NCI-H1694 treated with DMSO at 0.1 percent for 48 hours (cell line): Measurements from ENCODE around the gene ZFY.
"Not testable (repeated sequence)": the region's sequence is repeated elsewhere in the genome, so short reads cannot be mapped to it uniquely, and the experiment has no call there.

ENCODE experiments used
- DNase-seq: peaks from one replicate; lab custom pipeline; 2025; lab: John Stamatoyannopoulos, UW

The ZFY gene

GRCh38 chrY:2973110-2973751 is 38.0 kb downstream of the ZFY start:
- no peak for DNase-seq

DNA sequence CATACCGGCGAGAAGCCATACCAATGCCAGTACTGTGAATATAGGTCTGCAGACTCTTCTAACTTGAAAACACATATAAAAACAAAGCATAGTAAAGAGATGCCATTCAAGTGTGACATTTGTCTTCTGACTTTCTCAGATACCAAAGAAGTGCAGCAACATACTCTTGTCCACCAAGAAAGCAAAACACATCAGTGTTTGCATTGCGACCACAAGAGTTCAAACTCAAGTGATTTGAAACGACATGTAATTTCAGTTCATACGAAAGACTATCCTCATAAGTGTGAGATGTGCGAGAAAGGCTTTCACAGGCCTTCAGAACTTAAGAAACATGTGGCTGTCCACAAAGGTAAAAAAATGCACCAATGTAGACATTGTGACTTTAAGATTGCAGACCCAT is 44.1 kb downstream of the ZFY start:
- DNase-seq = no peak

DNA sequence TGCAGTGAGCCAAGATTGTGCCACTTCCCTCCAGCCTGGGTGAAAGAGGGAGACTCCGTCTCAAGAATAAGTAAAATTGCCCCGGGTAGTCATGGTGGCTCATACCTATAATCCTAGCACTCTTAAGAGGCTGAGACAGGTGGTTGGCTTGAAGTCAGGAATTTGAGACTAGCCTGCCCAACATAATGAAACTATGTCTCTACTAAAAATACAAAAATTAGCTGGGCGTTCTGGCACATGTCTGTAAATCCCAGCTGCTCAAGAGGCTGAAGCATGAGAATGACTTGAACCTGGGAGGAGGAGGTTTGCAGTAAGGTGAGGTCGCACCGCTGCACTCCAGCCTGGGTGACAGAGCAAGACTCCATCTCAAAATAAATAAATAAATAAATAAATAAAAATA is 49.3 kb downstream of the ZFY start:
- DNase-seq = no peak

GRCh38 chrY:2987178-2987577 is 52.0 kb downstream of the ZFY start:
- DNase-seq = not testable (repeated sequence)

DNA sequence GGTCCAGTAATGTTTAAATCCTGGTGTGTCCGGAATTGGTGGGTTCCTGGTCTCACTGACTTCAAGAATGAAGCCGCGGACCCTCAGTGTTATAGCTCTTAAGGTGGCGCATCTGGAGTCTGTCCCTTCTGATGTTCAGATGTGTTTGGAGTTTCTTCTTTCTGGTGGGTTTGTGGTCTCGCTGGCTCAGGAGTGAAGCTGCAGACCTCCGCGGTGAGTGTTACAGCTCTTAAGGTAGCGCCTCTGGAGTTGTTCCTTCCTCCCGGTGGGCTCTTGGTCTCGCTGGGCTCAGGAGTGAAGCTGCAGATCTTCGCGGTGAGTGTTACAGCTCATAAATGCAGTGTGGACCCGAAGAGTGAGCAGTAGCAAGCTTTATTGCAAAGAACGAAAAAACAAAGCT is 62.2 kb downstream of the ZFY start:
- DNase-seq = not testable (repeated sequence)

- no peak for DNase-seq
These were observed 67.0 kb downstream of the ZFY start for GRCh38 chrY:3002190-3002589.

DNA sequence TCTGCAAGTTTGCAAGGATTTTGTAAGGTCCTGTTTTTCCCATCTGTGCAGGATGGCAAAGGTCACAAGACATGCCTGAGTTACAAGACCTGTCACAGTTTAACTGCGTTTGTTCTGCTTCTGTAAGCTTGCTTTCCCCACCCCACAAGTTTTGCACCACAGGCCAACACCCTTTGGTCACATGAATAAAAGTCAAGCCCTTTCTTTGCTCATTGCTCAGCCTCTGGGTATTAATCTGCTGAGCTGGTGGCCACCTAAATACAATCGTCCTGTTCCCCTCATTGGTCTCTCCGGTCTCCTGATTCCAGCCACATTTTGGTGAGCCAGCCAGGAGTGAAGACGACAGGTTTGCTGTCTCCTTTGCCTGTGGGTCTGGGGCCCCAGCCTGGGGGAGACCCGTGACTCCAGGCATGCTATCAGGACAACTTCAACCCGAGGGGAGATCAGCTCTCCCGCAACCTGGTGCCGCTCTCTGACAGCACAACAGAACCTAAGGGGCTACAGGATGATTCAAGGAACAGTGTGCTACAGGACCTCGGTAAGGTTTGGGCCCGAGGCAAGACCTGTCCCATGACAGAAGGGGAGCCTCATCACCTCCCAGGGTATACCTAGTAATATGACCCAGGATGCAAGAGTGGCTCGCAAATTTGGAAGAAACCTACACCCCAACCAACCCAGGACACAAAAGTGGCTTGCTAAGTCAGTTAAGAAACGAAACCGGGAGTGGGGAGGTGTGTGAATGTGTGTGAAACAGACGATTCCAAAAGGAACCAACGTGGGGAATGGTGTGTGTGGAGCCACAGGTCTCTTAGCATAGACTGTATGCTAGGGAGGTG is 67.7 kb downstream of the ZFY start:
- no peak for DNase-seq

- no peak for DNase-seq
These were observed 68.3 kb downstream of the ZFY start for GRCh38 chrY:3003516-3003830.

DNA sequence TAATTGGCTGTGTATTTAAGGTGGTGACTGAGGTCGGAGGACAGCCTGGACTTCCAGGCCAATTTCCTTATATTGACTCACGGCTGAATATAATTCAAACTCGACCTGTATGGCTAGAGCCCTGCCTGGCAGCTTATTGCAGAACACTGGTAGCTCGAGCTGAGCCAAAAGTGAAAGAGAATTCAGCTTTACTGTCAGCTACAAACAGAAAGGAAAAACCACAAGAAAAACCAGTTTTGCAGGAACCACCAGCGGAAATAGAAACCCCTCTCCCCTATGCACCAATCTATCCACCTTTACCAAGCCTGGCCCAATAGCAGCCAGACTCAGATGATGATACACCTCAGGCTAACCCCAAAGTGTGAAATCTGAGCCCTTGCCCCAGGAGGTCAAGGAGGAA is 68.7 kb downstream of the ZFY start:
- DNase-seq = no peak

DNA sequence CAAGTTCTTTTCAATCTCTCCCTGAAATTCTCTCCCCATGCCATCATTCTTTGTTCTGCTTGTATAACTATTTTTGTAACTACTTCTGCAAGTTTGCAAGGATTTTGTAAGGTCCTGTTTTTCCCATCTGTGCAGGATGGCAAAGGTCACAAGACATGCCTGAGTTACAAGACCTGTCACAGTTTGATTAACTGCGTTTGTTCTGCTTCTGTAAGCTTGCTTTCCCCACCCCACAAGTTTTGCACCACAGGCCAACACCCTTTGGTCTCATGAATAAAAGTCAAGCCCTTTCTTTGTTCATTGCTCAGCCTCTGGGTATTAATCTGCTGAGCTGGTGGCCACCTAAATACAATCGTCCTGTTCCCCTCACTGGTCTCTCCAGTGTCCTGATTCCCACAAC is 70.8 kb downstream of the ZFY start:
- DNase-seq = not testable (repeated sequence)

DNA sequence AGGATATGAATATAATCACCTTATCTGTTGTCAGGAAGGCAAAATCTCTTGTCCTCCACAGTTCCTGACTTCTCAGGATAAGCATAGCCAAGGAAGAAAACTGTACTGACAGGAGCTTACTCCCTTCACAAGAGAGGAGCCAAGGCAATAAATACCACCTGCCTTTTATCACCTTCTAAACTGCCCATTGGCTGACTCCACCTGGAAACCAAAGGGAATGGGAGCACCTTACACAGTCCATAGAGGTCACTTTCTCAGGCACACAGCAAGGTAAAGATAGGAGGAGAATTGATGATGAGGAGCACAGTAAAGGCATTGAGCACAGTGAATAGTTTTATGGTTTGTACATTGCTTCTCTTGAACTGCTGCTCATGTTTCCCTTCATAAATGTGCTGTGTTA is 72.8 kb downstream of the ZFY start:
- no peak for DNase-seq

DNA sequence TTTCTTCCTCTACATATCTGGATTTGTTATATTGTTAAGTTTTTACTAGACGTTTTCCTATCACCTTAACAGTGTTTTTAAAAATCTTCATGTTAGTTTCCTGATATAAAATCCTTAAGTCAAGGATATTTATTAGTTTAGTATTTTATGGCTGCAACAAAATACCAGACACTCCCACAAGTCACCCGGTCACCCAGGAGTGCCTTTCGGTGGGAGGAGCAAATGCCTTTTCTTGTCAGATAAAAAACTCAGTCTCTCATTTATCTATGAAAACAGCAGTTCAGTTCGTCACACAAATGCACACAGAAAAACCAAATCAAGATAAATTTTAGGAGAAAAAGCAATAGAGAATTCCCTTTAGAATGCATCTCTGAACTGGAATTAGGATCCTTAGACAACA is 77.0 kb downstream of the ZFY start:
- no peak for DNase-seq

- DNase-seq = no peak
These were observed 81.4 kb downstream of the ZFY start for GRCh38 chrY:3016594-3016993.

GRCh38 chrY:3018546-3018945 is 83.4 kb downstream of the ZFY start:
- no peak for DNase-seq

GRCh38 chrY:3019584-3019983 is 84.4 kb downstream of the ZFY start:
- DNase-seq = no peak

GRCh38 chrY:3021176-3021575 is 86.0 kb downstream of the ZFY start:
- no peak for DNase-seq

DNA sequence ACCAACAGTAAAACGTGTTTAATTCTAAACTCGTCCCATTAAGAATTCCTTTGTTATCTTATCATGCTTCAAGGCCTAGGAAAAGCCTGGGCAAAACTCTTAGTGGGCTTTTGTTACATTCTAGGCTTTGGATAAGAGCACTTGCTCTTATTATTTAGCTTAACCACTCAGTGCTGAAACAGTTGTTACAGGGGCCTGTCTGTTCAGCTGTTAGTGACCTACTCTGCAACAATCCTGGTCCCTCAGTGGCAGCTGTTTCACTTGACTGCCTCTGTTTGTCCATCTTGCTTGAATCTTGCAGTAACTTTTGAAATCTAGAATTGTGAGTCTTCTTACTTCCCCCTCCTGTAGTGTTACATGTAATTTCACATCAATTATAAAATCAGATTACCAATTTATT is 88.4 kb downstream of the ZFY start:
- no peak for DNase-seq

GRCh38 chrY:3025357-3025756 is 90.2 kb downstream of the ZFY start:
- DNase-seq = no peak
